HG03354 (cell line): Measurements from ENCODE around the gene CARS2.
A peak's percentile ranks its signal among the peaks of the same experiment; 100 is the strongest.
"Not testable (repeated sequence)": the region's sequence is repeated elsewhere in the genome, so short reads cannot be mapped to it uniquely, and the experiment has no call there.

Source experiments
- ATAC-seq: cut with Tn5 transposase; IDR thresholded peaks from one replicate; pipeline ENCODE4 v1.9.1; 2021; ENCODE audit warnings: mild to moderate bottlenecking; ENCODE audit not compliant: unreplicated experiment, poor library complexity, severe bottlenecking

CARS2 gene

DNA sequence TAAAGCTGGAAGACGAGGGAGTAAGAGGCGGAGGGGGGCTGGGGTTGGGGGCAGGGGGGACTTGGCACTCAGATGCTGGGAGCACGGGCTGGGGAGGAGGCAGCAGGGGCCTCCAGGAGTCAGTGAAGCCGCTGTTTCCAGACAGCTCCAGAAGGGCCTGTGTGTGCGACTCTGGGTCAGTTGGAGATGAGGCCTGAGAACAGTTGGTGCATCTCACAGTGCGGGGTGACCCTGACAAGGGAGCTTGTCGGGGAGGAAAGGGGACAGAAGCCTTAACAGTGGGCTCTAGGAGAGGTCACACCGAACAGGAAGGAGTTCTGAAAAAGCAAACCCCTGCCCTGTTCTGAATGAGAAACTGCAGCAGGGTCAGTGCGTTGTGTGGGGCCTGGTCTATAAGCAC lies 79.4 kb downstream of the CARS2 start:
- no peak for ATAC-seq

DNA sequence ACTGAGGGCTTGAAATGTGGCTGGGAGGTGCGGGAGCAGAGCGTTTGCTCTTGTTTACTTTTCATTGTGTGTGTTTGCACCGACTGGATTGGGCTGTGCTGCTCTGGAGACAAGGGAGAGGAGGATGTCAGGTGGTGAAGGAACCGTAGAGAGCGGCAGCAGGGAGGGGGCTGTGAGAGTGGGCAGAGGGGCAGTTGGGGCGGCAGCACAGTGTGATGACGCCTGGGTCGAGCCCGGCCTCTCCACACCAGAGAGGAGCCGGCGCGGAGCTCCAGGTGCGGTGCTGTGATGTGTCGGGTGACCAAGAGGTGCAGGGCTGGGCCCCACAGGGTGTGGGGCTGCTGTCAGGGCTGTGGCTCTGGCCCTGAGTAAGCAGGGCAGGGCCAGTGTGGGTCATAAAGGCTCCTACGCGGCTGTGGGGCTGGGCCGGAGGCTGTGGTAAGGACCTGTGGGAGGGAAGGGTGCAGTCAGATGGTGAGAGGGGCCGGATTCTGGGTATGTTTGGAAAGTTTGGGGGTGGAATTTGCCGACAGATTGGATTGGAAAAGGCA lies 80.1 kb downstream of the CARS2 start:
- ATAC-seq = no peak

DNA sequence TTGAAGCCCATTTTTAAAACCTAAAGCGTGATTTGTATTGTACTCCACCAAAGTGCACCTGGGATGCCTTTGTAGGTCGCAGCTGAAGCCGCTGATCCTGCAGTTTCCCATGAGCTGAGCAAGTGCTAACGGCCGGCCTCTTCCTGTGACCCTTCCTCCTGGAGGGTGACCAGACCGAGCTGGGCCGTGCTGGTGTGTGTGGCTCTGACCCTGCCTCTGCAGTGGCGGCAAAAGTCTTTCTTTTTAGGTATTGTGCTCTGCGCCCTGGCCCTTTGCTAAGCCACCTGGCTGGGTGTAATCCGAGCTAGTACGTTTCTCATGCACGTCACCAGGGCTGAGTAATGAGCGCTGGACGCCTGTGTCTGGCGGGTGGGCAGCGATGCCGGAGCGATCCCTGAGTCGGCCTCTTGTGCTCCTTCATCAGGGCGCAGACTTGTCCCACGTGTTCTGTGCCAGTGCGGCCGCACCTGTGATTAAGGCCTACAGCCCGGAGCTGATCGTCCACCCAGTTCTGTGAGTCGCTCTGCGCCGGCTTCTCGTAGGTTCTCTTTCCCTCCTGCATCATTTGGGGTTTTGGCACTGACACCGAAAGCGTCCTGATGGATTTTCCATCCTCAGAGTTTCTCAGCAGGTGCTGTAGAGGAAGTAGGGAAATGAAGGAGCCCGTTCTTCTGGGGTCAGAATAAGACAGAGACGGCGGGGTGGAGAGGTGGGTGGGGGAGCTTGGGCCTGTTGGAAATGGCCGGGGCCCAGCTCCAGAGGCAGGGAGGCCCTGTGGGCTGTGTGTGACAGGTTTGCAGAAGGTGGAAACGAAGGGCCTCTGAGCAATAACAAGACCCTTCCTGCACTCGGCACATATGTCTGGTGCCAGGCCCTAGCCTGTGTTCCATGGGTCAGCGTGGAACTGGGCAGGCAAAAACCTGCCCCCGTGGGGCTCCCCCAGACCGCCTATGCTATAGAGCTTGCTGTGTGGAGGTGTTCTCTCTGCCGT lies 80.9 kb downstream of the CARS2 start:
- ATAC-seq = no peak

DNA sequence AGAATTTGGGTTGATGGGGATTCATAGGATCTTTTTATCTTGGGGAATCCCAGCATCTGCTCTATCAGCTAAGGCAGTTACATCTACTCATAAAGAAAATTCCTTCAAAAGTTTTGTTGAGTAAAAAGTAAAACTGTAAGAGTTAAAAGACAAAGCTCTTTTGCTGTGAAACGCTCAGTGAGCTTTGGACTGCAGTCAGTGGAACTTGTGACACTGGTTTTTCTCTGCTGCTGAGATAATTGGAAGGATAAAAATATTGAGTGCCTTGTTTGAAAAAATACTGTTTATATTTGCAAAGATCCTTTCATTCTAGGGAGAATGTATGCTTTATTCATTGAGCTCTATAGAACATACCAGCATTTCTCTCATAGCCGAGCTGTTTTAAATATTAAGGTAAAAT lies 85.3 kb downstream of the CARS2 start:
- no peak for ATAC-seq

DNA sequence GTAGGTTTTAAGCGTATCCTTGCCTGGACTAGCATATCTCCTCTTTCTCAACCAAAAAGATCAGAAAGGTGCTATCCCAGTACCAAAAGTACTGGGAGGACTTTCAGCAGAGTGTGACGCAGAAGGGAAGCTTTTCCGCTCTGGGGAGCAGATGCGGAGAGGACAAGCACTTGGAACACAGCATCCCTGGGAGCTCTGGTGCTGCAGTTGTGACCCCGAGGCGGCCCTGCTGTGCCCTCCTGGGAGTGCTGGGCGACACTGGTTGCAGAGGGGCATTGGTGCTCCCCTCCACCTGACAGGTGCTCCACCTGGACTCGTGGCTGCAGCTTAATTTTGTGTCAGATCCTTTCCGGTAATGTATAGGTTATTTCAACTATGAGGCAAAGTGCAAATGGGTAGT lies 87.1 kb downstream of the CARS2 start:
- ATAC-seq = no peak

DNA sequence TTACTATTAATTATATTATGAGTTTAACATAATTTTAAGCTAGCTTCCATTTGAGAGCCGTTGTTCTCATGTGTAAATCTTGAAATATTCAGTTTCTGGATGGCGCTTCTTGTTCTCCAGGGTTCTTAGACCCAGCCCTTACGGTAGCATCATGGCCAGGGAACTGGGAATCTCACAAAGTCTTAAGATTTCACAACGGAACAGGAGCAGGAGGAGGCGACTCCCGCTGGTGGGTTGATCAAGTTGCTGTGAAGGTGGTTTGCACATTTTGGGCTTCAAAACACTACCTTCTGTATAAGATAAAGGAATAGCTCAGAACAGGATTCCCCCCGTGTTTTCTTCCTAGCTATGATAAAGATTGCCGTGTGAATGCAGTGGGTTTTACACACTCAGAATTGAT lies 87.7 kb downstream of the CARS2 start:
- ATAC-seq = no peak

DNA sequence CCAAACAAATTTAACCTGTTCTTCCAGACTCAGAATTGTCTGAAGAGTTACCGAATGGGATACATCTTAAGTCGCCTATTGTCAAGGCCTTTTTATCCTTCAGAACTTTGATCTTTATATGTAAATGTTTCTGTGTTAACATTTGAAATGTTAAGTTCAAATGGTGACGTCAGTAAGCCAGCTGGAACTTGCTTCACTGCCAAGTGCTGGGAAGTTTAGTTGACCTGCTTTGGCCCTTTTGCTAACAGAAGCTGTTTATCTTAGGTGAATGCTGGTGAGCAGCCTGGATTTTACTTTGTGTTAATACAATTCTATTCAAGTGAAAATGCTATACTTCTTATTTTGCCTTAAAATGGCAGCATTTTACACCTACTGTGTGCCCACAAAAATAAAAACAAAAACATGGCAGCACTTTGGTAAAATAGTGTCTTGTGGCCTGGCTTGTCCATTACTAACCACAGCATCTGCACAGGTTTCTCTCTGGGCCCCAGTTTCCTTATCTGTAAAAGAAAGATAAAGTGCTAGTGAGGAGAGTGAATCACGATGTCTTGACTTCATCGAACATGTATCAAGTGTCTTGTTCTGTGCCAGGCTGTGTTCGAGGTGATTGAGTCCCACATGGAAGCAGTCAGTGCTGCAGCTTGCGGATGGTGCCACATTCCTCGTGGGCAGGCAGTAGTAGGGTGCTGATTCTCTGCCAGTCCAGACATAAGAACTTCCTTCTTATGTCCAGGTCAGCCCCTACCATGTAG lies 88.4 kb downstream of the CARS2 start:
- ATAC-seq = no peak

DNA sequence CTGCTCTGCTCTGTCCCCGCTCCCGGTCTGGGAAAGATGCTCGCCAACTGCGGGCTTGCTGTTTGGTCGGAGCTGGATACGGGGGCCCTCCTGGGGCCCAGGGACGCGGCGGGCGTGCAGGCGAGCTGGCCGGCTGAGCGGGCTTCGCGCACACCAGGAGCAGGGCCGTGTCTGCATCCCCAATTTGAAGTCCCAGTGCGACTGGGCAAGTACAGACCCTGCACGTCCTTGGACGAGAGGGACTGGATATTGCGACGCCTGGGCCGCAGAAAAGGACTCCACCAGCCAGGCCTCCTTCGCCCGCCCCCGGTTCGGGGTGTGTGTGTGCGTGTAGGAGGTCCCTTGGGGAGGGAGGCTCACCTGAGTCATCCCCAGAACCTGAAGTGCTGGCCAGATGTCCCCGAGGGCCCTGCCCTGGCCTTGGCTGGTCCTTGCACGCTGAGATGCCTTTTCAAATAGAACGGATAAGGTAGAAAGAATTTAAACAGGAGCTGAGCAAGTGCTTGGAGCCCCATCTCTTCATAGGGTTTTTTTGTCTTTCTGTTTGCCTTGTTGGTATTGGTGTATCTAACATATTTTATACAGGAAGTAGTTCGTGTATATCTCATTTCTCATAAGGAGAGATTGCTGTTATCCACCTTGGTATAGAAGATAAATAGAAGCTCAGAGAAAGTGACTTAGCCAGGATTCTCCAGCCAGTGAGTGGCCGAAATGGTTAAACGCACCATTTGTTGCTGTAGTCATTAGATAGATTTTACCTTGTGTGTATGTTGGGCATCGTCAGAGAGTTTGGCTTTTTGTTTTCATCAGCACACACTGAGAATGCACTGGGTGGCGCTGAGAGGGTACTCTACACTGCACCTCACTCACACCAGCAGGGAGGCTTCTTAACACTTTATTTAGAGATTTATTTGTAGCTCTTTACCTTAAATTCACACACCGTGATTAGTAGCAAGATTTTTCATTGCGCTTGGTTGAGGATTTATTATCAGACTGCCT lies 89.5 kb downstream of the CARS2 start:
- ATAC-seq = peak; percentile 47

DNA sequence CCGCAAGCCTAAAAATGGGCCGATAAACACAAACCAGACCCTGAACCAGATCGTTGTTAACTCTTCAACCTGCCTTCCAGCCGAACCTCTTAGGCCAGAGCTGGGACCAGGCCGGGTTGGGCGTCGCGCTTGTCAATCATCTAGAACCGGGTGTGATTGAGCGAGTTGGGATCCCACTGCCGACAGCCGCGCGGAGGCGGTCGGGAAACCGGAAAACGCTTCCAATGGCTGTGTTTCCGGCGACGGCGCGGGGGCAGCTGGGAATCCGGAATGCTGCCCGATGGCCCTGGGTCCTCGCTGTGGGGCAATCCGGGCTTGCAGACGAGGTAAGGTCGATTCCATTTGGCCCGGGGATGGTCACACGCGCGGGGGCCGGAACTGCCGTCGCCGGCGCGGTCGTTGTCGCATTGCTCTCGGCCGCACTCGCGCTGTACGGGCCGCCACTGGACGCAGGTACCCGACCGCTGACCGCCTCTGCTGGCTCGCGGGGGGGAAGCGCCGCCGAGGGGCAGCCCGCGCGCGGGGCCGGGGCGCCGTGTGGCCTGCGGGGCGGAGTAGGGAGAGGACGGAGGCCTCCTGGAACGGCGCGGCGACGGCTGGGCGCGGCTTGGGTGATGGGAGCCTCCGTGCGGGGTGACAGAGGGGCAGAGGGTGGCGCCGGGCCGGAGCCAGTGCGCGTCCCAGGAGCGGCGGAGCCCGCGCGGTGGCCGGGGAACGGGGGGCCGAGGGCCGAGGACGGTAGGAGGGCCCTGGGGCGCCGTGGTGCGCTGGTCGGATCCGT lies 90.4 kb downstream of the CARS2 start, which contains the start of gene NAXD:
TSS of gene NAXD (plus strand) at position 224 of the 781 bp plus-strand sequence. CDS start at position 281, 57 bp downstream.
- peak; percentile 88 for ATAC-seq

DNA sequence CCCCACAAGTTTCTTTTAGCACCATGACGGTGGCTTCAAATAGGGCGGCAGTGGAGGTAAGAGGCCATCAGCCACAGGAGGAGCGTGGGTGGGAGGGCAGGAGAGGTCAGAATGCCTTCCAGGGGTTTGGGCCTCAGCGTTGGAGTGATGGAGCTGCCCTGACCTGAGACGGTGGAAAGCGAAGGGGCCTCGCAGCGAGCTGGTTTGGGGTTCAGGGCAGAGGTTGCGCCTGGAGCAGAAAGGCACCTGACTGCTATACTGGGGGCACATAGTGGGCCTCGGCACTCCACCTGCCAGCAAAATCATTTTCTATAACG lies 91.0 kb downstream of the CARS2 start:
- no peak for ATAC-seq

DNA sequence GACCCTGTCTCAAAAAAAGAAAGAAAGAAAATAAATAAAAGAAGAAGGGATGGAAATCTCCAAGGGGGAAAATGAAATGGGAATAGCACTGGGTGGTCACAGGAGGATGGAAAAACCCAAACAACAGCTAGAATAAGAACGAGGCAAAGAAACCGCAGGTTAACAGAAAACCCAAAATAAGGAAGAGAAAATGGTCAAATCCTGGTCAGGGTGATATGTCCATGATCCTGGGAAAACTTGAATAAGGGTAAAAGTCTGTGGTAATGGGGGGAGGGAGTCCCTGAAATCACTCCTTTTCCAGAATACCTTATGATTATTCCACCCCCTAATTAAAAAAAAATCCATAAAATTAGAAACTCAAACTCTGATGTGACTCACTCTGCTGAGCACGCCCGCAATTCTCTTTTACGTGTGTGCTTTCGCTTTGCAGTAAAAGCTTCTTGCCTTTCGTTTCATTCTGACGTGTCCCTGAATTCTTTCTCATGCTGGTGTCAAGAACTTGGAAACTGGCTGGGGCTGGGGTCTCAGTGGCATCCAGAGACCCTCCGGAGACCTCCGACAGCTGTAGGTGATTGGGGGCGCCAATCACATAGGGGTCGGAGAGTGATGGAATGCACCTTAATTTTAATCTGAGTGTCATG lies 94.8 kb downstream of the CARS2 start:
- no peak for ATAC-seq

DNA sequence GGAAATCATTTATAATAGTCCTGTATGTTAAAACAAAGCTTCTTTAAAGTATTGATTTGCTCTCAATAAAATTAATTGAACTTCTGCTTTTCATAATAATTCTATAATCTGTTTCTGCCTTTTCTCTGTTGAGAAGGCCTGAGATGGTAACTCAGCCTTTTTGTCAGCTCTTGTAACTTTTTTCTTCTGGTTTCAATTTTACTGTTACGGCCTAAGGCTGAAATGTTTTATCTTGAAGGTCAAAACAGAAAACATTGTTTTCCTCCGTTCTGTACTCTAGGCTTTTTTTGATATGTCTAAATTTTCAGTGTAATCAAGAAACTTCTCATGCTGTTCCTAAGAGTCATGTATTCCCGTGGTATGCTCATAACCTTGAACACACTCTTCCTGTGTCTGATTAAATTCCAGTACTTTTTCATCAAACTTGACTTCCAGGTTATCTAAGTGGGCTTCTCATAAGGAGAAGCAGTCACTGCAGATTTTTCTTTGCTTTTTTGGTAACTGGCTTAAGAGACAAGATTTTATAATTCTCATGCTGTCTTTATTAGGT lies 98.2 kb downstream of the CARS2 start:
- ATAC-seq = no peak

DNA sequence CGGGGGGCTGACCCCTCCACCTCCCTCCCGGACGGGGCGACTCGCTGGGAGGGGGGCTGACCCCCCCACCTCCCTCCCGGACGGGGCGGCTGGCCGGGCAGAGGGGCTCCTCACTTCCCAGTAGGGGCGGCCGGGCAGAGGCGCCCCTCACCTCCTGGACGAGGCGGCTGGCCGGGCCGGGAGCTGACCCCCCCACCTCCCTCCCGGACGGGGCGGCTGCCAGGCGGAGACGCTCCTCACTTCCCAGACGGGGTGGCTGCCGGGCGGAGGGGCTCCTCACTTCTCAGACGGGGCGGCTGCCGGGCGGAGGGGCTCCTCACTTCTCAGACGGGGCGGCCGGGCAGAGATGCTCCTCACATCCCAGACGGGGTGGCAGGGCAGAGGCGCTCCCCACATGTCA lies 99.6 kb downstream of the CARS2 start:
- ATAC-seq = not testable (repeated sequence)

DNA sequence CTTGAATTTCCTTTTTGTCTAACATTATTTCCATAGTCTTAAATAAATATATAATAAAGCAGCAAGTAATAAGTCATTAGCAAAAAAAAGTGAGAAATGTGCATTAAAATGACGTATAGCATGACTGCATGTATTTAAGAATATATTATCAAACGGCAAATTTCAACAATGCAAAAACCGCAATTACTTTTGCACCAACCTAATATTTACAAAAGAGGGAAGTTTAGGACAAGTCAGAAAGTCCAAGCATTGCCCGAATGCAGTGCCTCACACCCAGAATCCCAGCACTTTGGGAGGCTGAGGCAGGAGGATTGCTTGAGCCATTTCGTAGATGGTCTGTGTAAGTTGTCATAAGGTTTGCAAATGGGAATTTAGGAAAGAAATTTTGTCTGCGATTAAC lies 100.8 kb downstream of the CARS2 start:
- ATAC-seq = no peak

DNA sequence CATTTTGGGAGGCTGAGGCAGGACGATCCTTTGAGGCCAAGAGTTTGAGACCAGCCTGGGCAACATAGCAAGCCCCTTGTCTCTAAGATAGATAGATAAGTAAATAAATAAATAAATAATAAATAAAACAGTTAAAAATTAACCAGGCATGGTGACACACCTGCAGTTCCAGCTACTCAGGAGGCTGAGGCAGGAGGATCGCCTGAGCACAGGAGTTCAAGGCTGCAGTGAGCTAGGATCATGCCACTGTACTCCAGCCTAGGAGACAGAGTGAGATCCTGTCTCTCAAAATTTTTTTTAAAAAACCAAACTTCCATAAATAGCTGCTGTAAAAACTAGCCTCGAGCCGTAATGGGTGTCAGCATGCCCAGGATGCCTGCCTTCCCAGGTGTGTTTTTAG lies 104.9 kb downstream of the CARS2 start:
- no peak for ATAC-seq

DNA sequence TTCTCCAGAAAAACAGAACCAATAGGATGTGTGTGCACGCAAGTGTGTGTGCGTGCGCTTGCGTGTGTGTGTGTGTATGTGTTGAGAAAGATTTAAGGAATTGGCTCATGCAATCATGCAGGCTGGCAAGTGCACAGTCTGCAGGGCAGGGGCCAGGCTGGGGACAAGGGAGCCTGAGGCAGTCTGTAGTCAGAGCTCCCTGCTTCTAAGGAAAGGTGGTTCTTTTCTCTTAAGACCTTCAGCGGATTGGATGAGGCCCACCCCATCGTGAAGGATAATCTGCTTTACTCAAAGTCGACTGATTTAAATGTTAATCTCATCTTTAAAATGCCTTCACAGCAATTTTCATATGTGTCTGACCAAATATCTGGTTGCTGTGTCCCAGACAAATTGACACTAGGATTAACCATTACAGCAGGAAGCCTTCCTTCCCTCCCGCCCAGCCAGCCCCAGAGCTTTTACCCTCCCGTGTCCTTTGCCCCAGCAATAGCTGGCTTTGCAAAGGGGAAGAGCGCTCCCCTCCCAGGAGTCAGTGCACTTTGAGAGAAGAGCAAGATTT lies 105.6 kb downstream of the CARS2 start:
- ATAC-seq = no peak

DNA sequence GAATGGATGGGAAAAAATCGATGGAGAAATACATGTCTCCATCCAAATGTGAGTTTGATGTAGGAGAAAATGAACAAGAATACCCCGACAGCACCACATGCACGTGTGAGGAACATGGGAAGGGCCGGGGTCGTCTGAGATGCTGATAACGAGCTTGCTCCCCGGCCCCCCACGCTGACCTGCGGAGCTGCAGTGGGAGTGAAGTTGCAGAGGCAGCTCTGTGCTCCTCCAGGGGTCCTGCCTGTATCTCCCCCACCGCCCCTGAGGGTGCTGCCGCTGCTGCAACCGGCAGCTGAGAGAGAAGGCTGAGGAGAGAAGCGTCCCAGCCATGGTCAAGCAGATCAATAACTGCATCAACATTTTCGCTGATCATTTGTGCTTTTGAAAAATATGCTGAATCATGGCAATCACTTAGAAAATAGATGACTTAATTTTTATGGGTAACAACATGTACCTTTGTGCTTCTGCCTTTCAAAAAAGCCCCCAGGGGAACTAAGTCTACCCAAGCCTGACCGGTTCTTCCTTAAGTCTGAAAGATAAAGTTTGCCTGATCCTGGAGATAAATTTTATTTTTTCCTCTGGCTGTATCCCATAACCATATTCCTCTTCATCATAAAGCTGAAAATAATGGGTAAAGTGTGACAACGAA lies 108.8 kb downstream of the CARS2 start:
- no peak for ATAC-seq
